NCI-H2081 treated with DMSO at 0.1 percent for 48 hours (cell line): ENCODE results near the gene TMA16.

Experiments
- DNase-seq: peaks from one replicate; lab custom pipeline; 2025; lab: John Stamatoyannopoulos, UW

Gene TMA16

GRCh38 chr4:163563592-163563991 lies 69.1 kb downstream of the TMA16 start:
- DNase-seq: no peak

- DNase-seq: no peak
Measured at GRCh38 chr4:163564221-163564720, 69.8 kb downstream of the TMA16 start.

- no peak for DNase-seq
Measured at GRCh38 chr4:163565226-163566135, 71.0 kb downstream of the TMA16 start.

GRCh38 chr4:163566257-163566796 lies 71.8 kb downstream of the TMA16 start:
- DNase-seq: no peak

GRCh38 chr4:163568843-163569242 lies 74.4 kb downstream of the TMA16 start:
- no peak for DNase-seq
